Spleen (tissue), 7 donors: ENCODE results near the gene GPATCH2L.

Experiments
- CTCF ChIP-seq, 11 experiments: fragments of 200-600 bp in 7 of 11; fragments of 450-650 bp in 4 of 11; sonication (generic) in 4 of 11; IDR thresholded peaks in 8 of 11; conservative IDR thresholded peaks in 3 of 11; 1 replicate in 7 of 11; 2 replicates in 4 of 11; pipeline versions ENCODE4 v1.4.0 to v1.8.0; 2016 to 2021; ENCODE audit warnings: antibody characterized with exemption in 11 of 11, inconsistent platforms in 4 of 11, mild to moderate bottlenecking in 1 of 11
- POLR2A ChIP-seq, 3 donors: fragments of 450-650 bp; IDR thresholded peaks; one replicate each; pipeline ENCODE4 v1.5.1; 2017; ENCODE audit warnings: antibody characterized with exemption in 3 of 3, mild to moderate bottlenecking in 1 of 3
- donor health status: DM: no; HTN: no; CAD: no; lungs with moderate emphysema.
- donor health status: DM: no; HTN: no; CAD: no.
- donor health status: DM: no; HTN: no; CAD: no.

- TF ChIP-seq POLR2A (IDR thresholded peaks at IDR 0.05) = no peak
- no peak for TF ChIP-seq CTCF (IDR thresholded peaks at IDR 0.05 in 8 of 11, conservative IDR thresholded peaks at IDR 0.05 in 3 of 11)
These were observed 21.7 kb upstream of the GPATCH2L start for GRCh38 chr14:76129851-76130576.
